Measurements from ENCODE around the gene HOXC10. TPM values are rescaled to one million over a fixed set of nuclear protein-coding genes. Genes with fewer than 3 reads are reported as not detected.

HOXC10 gene
- total and polyA plus RNA-seq, 9 donors: 0.15 to 15.4 (median 2.0) TPM; not detected in 2

DNA sequence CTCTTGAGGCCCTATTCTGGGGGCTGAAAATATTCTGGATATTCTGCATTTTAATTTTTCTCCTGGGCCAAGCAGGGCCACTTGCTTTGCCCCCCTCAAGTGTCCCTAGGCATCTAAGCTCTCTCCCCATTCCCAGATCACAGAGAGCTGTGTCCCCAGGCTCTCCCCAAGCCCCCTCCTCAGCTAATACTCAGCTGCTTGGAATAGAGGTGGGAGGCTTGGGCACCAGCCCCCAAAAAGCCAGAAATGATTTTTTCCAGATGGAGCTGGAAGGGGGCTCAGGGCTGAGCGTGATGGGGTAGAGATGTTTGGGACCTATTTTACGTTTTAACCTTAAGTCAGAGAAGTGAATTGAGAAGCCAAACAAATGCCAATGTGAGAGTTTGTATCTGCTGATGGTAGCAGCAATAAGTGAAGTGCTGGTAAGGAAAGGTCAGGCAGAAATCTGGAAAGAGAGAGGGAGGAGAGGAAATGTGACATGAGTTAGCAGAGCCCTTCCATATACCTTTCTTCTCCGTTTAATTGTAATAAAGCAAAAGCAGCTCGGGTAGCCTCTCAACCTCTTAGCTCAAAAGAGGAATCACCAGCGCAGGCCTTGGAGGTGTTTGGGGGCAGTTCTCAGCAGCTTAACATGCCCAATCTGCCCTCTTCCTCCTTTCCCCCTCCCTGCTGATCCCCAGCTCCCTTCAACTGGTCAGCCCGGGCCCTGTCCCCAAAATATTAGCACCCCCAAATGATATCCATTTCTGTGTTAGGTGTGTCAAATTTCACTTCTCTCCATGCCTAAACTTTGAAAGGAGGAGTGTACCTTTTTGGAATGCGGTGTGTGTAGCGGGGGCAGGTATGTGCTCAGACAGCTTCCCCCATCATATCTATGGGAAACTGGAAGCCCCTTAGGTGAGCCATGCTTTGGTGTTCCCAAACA, 38.3 kb downstream of the HOXC10 start:
- WGBS, 3 donors: 33 to 61% (median 42%) methylated on average over 8 of the region's 8 CpGs
- H3K27ac ChIP-seq: peak overlapping the region; percentile 33 to 95
- peak in 2 of 5 donors; percentile 12 to 30 for DNase-seq
- H3K9me3 ChIP-seq: no peaks in the 10 kb centered on the region
- peaks cover 11% of the 10 kb centered on the region for H3K4me1 ChIP-seq (ENCODE audit: insufficient read depth)
- no peaks in the 10 kb centered on the region for H3K36me3 ChIP-seq
- TF ChIP-seq, protein P1, sequence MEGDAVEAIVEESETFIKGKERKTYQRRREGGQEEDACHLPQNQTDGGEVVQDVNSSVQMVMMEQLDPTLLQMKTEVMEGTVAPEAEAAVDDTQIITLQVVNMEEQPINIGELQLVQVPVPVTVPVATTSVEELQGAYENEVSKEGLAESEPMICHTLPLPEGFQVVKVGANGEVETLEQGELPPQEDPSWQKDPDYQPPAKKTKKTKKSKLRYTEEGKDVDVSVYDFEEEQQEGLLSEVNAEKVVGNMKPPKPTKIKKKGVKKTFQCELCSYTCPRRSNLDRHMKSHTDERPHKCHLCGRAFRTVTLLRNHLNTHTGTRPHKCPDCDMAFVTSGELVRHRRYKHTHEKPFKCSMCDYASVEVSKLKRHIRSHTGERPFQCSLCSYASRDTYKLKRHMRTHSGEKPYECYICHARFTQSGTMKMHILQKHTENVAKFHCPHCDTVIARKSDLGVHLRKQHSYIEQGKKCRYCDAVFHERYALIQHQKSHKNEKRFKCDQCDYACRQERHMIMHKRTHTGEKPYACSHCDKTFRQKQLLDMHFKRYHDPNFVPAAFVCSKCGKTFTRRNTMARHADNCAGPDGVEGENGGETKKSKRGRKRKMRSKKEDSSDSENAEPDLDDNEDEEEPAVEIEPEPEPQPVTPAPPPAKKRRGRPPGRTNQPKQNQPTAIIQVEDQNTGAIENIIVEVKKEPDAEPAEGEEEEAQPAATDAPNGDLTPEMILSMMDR (IDR thresholded peaks at IDR 0.05): no peak
- TF ChIP-seq EP300 (IDR thresholded peaks at IDR 0.05) (no peak), POLR2A (IDR thresholded peaks at IDR 0.05) (no peak)
- intact Hi-C loops (cut with DNase I): no loop called here
- no peak overlapping the region for H3K4me3 ChIP-seq
- H3K27me3 ChIP-seq: no peaks in the 10 kb centered on the region

DNA sequence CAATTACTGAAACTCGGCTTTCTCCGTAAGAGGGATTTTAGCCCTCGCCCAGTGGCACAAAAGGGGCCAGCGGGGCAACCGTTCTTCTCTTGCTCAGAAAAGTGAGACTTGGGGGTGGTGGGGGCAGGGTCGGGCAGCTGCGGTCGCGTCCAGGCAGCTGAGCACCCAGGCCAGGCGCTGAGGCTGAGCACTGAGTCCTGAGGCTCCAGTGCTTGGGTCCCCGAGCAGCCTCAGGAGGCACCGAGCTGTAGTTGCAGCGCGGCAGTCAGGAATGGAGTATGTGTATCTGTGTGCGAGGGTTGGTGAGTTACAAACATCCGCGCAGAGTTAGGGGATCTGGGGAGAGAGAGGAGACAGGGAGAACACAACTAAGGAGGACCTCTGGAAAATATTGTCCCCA, 39.2 kb downstream of the HOXC10 start:
- Histone ChIP-seq H3K36me3 (no peaks in the 10 kb centered on the region), H3K4me3 (no peak overlapping the region), H3K4me1 (ENCODE audit: insufficient read depth) (peaks cover 11% of the 10 kb centered on the region), H3K9me3 (no peaks in the 10 kb centered on the region), H3K27me3 (no peaks in the 10 kb centered on the region), H3K27ac (peak overlapping the region; percentile 39 to 95)
- TF ChIP-seq EP300 (IDR thresholded peaks at IDR 0.05): no peak
- TF ChIP-seq, protein P1 (IDR thresholded peaks at IDR 0.05): no peak
- TF ChIP-seq POLR2A (IDR thresholded peaks at IDR 0.05): no peak
- WGBS, 3 donors: 22 to 60% (median 44%) methylated on average over 17 of the region's 17 CpGs
- intact Hi-C loops (cut with DNase I): no loop called here
- peak in 4 of 5 donors; percentile 41 to 56 (median 54) for DNase-seq

DNA sequence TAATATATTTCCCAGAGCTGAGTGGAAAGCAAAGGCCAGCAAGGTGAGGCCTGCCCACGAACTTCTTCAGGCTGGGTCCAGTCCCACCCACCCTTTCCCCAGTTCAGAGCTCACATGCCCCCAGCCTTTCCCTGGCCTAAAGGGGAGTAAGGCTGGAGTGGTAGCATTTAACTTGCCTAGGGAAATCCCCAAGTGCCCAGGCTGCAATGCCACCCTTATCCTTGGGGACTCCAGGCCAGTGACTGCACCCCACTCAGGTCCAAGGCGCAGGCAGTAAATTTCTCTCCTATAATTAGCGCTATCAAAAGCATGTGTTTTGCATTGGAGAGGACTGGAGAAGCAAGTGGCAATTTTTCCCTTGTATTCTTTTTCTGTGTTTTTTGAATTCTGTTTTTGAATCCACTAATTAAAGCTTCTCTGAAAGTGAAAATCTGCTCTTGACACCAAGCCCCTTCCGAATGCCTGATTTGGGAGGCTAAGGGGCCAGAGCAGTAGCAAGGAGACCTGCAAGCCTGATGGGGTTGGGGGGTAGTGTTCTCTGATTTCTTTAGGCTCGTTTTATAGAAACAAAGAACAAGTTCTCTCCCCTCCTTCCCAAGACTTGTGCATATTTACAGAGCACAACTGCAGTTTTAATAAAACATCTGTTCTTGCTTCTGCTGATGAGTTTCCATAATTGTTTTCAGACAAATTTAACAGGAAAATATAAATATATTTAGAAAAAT, 39.8 kb downstream of the HOXC10 start:
- Histone ChIP-seq H3K36me3 (no peaks in the 10 kb centered on the region), H3K4me1 (ENCODE audit: insufficient read depth) (peaks cover 11% of the 10 kb centered on the region), H3K27me3 (no peaks in the 10 kb centered on the region), H3K4me3 (no peak overlapping the region), H3K9me3 (no peaks in the 10 kb centered on the region), H3K27ac (peak overlapping the region; percentile 43 to 95)
- DNase-seq: peak in 2 of 5 donors; percentile 9 to 34
- intact Hi-C loops (cut with DNase I): loop anchor here in 1 of 4 donors (5.0 kb wide), 1 partner anchor 168 kb away; no protein-coding TSS in a partner anchor
- TF ChIP-seq POLR2A (IDR thresholded peaks at IDR 0.05) (no peak), EP300 (IDR thresholded peaks at IDR 0.05) (no peak)
- TF ChIP-seq, protein P1 (IDR thresholded peaks at IDR 0.05): no peak
- WGBS, 3 donors: 28 to 38% (median 31%) methylated on average over 5 of the region's 5 CpGs

Measured in ovary (tissue), 9 donors.